ENCODE measurements around the gene COLQ. TPM values are rescaled to one million over a fixed set of nuclear protein-coding genes. Genes with fewer than 3 reads are reported as not detected.

Gene COLQ
- total RNA-seq, 1 donor from 2014 or later = 10.0 TPM

GRCh38 chr3:15501126-15501525 is 20.4 kb downstream of the COLQ start:
- H3K4me3 Mint-ChIP-seq = no peak overlapping the region
- DNase-seq (ENCODE audit: low spot score in 2 of 2, unreplicated experiment in 2 of 2) = no peak
- TF ChIP-seq, protein P1, sequence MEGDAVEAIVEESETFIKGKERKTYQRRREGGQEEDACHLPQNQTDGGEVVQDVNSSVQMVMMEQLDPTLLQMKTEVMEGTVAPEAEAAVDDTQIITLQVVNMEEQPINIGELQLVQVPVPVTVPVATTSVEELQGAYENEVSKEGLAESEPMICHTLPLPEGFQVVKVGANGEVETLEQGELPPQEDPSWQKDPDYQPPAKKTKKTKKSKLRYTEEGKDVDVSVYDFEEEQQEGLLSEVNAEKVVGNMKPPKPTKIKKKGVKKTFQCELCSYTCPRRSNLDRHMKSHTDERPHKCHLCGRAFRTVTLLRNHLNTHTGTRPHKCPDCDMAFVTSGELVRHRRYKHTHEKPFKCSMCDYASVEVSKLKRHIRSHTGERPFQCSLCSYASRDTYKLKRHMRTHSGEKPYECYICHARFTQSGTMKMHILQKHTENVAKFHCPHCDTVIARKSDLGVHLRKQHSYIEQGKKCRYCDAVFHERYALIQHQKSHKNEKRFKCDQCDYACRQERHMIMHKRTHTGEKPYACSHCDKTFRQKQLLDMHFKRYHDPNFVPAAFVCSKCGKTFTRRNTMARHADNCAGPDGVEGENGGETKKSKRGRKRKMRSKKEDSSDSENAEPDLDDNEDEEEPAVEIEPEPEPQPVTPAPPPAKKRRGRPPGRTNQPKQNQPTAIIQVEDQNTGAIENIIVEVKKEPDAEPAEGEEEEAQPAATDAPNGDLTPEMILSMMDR (IDR thresholded peaks at IDR 0.05; ENCODE audit: unreplicated experiment) = no peak
- H3K27me3 Mint-ChIP-seq (ENCODE audit: low read depth) = no peaks in the 10 kb centered on the region
- H3K4me1 Mint-ChIP-seq = no peaks in the 10 kb centered on the region
- no peaks in the 10 kb centered on the region for H3K36me3 Mint-ChIP-seq
- H3K27ac Mint-ChIP-seq = no peak overlapping the region
- no peaks in the 10 kb centered on the region for H3K9me3 Mint-ChIP-seq

DNA sequence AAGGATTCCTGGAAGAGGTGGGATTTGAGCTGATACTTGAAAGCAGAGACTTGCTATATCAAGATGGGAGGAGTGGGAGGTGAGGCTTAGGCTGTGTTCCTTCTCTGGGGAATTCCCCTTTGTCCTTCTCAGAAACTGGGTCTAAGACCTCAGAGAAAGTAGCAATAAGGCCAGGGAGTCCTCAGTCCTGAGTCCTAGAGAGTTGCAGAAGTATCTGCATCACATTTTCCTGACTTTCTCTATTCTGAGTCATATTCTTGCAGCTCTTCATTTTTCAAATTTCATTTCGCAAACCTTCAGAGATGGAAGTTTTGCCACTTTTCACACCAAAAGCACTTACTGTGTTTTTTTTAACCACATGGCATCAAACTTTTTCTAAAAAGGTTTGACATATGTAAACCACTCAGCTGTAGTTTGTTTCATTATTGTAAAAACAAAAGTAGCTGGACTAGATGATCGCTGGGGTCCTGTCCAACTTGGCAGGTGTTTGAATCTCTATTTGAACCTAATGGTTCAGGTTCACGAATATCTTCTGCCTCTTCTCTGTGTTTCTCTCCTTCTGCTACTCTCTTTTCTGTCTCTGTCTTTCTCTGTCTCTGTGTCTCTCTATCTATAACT is 21.3 kb downstream of the COLQ start:
- Mint-ChIP-seq H3K9me3 (no peaks in the 10 kb centered on the region), H3K36me3 (no peaks in the 10 kb centered on the region), H3K27me3 (ENCODE audit: low read depth) (no peaks in the 10 kb centered on the region), H3K27ac (no peak overlapping the region), H3K4me1 (peaks cover 3% of the 10 kb centered on the region), H3K4me3 (no peak overlapping the region)
- no peak for DNase-seq (ENCODE audit: low spot score in 2 of 2, unreplicated experiment in 2 of 2)
- TF ChIP-seq, protein P1 (IDR thresholded peaks at IDR 0.05; ENCODE audit: unreplicated experiment) = no peak

- no peaks in the 10 kb centered on the region for H3K36me3 Mint-ChIP-seq
- no peaks in the 10 kb centered on the region for H3K9me3 Mint-ChIP-seq
- TF ChIP-seq, protein P1 (IDR thresholded peaks at IDR 0.05; ENCODE audit: unreplicated experiment) = no peak
- peaks cover 3% of the 10 kb centered on the region for H3K4me1 Mint-ChIP-seq
- H3K4me3 Mint-ChIP-seq = no peak overlapping the region
- DNase-seq (ENCODE audit: low spot score in 2 of 2, unreplicated experiment in 2 of 2) = no peak
- no peaks in the 10 kb centered on the region for H3K27me3 Mint-ChIP-seq (ENCODE audit: low read depth)
- H3K27ac Mint-ChIP-seq = no peak overlapping the region
Measured at GRCh38 chr3:15499536-15499935, 22.0 kb downstream of the COLQ start.

- Mint-ChIP-seq H3K27me3 (ENCODE audit: low read depth) (no peaks in the 10 kb centered on the region), H3K4me3 (no peak overlapping the region), H3K27ac (no peak overlapping the region), H3K9me3 (no peaks in the 10 kb centered on the region), H3K4me1 (peaks cover 3% of the 10 kb centered on the region), H3K36me3 (no peaks in the 10 kb centered on the region)
- TF ChIP-seq, protein P1 (IDR thresholded peaks at IDR 0.05; ENCODE audit: unreplicated experiment) = no peak
- no peak for DNase-seq (ENCODE audit: low spot score in 2 of 2, unreplicated experiment in 2 of 2)
Measured at GRCh38 chr3:15498431-15499214, 22.9 kb downstream of the COLQ start.

- Mint-ChIP-seq H3K4me3 (no peak overlapping the region), H3K36me3 (no peaks in the 10 kb centered on the region), H3K4me1 (peaks cover 3% of the 10 kb centered on the region), H3K27me3 (ENCODE audit: low read depth) (no peaks in the 10 kb centered on the region), H3K9me3 (no peaks in the 10 kb centered on the region), H3K27ac (no peak overlapping the region)
- TF ChIP-seq, protein P1 (IDR thresholded peaks at IDR 0.05; ENCODE audit: unreplicated experiment) = no peak
- no peak for DNase-seq (ENCODE audit: low spot score in 2 of 2, unreplicated experiment in 2 of 2)
Measured at GRCh38 chr3:15497964-15498363, 23.5 kb downstream of the COLQ start.

Measured in mesothelial cell of epicardium (in vitro differentiated cells).